Measurements from ENCODE around the gene GAGE10.

The GAGE10 gene

GRCh38 chrX:49303346-49303745, at the start of gene GAGE10:
Gene GAGE10, plus strand, starts transcription at chrX:49303646. Its CDS starts 1,214 bp downstream, at chrX:49304860.
- DNase-seq (ENCODE audit: low read depth), result no peak

- DNase-seq (ENCODE audit: low read depth), result no peak
These were observed 48.8 kb upstream of the GAGE10 start for GRCh38 chrX:49254639-49255038.

- DNase-seq (ENCODE audit: low read depth), result no peak
These were observed 47.0 kb upstream of the GAGE10 start for GRCh38 chrX:49256268-49256995.

GRCh38 chrX:49257074-49257790, 46.2 kb upstream of the GAGE10 start:
- no peak for DNase-seq (ENCODE audit: low read depth)

GRCh38 chrX:49257846-49258748, 45.3 kb upstream of the GAGE10 start:
- DNase-seq (ENCODE audit: low read depth), result no peak

- no peak for DNase-seq (ENCODE audit: low read depth)
These were observed 44.7 kb upstream of the GAGE10 start for GRCh38 chrX:49258749-49259124.

GRCh38 chrX:49260221-49260985, 43.0 kb upstream of the GAGE10 start:
- no peak for DNase-seq (ENCODE audit: low read depth)

- no peak for DNase-seq (ENCODE audit: low read depth)
These were observed 40.8 kb upstream of the GAGE10 start for GRCh38 chrX:49262603-49263002.

- no peak for DNase-seq (ENCODE audit: low read depth)
These were observed 39.8 kb upstream of the GAGE10 start for GRCh38 chrX:49263631-49264030.

- DNase-seq (ENCODE audit: low read depth), result no peak
These were observed 39.0 kb upstream of the GAGE10 start, which contains the start of gene FOXP3 for GRCh38 chrX:49264460-49264859. Gene FOXP3, minus strand, starts transcription at chrX:49264710. Its CDS starts 6,205 bp downstream, at chrX:49258505.

- no peak for DNase-seq (ENCODE audit: low read depth)
These were observed 36.7 kb upstream of the GAGE10 start for GRCh38 chrX:49266523-49267445.

- DNase-seq (ENCODE audit: low read depth), result no peak
These were observed 34.8 kb upstream of the GAGE10 start for GRCh38 chrX:49268702-49269009.

GRCh38 chrX:49269010-49269766, 34.3 kb upstream of the GAGE10 start:
- DNase-seq (ENCODE audit: low read depth), result peak; percentile 81

GRCh38 chrX:49269767-49270248, 33.6 kb upstream of the GAGE10 start, which contains the start of gene PPP1R3F:
Gene PPP1R3F, plus strand, starts transcription at chrX:49269793. Its CDS starts 77 bp downstream, at chrX:49269870.
- no peak for DNase-seq (ENCODE audit: low read depth)

- DNase-seq (ENCODE audit: low read depth), result no peak
These were observed 33.1 kb upstream of the GAGE10 start for GRCh38 chrX:49270249-49270921.

- no peak for DNase-seq (ENCODE audit: low read depth)
These were observed 32.1 kb upstream of the GAGE10 start for GRCh38 chrX:49271341-49271740.

- DNase-seq (ENCODE audit: low read depth), result no peak
These were observed 31.0 kb upstream of the GAGE10 start for GRCh38 chrX:49272421-49272820.

GRCh38 chrX:49273181-49273727, 30.2 kb upstream of the GAGE10 start:
- no peak for DNase-seq (ENCODE audit: low read depth)

- DNase-seq (ENCODE audit: low read depth), result no peak
These were observed 27.2 kb upstream of the GAGE10 start for GRCh38 chrX:49276207-49276606.
